Activated naive CD8-positive, alpha-beta T cell (primary cell): ENCODE data around the gene PKIB.
"Not testable (repeated sequence)": the region's sequence is repeated elsewhere in the genome, so short reads cannot be mapped to it uniquely, and the experiment has no call there.

Experiments
- H3K27ac Mint-ChIP-seq: one replicate; pipeline ENCODE4 v1.8.0; 2021; ENCODE audit warnings: mixed read lengths
- H3K27me3 Mint-ChIP-seq: one replicate; pipeline ENCODE4 v1.8.0; 2021; ENCODE audit warnings: mixed read lengths
- H3K36me3 Mint-ChIP-seq: one replicate; pipeline ENCODE4 v1.8.0; 2021; ENCODE audit warnings: mixed read lengths
- H3K4me1 Mint-ChIP-seq: one replicate; pipeline ENCODE4 v1.8.0; 2021; ENCODE audit warnings: low read depth, mixed read lengths
- H3K4me3 Mint-ChIP-seq: one replicate; pipeline ENCODE4 v1.8.0; 2021; ENCODE audit warnings: mild to moderate bottlenecking, mixed read lengths
- H3K9me3 Mint-ChIP-seq: one replicate; pipeline ENCODE4 v1.8.0; 2021; ENCODE audit warnings: low read depth, mixed read lengths

Gene PKIB, protein sequence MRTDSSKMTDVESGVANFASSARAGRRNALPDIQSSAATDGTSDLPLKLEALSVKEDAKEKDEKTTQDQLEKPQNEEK

DNA sequence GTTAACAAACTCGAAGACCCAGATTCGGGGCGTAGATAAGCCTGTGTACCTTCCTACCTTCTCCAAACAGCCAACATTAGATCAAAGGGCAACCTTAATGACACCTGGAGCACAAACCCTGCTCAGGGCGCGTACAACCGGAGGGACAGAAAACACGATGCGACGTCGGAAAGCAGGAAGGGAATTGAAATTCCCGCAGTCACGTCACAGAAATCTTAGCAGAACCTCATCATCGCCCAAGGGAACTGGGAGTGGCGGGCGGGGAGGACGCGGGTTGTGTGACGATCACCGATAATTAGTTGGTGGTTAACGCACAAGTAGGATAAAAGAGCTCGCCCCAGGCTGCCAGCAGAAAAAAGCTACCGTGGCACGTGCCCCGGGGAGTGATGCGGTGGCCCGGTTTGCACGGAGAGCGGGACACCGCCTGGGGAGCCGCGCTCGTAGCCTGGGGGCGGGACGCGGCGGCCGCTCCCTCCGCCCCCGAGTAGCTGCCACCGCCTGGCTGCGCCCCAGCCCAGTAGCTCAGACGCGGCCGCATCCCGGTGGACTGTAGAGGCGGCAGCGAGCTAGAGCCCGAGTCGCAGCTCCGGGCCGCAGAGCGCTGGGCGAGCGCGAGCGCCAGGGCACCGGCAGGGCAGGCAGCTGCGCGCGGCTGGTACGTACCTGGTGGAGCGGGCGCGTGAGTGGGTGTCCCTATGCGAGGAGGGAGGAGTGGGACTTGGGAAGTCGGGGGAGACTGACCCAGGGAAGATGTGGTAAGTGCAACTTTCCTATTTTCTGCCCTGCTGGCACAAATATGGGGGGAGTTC lies at the start of gene PKIB:
Gene PKIB (plus strand): TSS at position 525 of the 809 bp plus-strand sequence. CDS start 107,390 bp downstream, outside the sequence.
- Mint-ChIP-seq H3K4me1 (peaks cover 18% of the 10 kb centered on the region), H3K27me3 (peaks cover 18% of the 10 kb centered on the region), H3K36me3 (peaks cover 2% of the 10 kb centered on the region)

DNA sequence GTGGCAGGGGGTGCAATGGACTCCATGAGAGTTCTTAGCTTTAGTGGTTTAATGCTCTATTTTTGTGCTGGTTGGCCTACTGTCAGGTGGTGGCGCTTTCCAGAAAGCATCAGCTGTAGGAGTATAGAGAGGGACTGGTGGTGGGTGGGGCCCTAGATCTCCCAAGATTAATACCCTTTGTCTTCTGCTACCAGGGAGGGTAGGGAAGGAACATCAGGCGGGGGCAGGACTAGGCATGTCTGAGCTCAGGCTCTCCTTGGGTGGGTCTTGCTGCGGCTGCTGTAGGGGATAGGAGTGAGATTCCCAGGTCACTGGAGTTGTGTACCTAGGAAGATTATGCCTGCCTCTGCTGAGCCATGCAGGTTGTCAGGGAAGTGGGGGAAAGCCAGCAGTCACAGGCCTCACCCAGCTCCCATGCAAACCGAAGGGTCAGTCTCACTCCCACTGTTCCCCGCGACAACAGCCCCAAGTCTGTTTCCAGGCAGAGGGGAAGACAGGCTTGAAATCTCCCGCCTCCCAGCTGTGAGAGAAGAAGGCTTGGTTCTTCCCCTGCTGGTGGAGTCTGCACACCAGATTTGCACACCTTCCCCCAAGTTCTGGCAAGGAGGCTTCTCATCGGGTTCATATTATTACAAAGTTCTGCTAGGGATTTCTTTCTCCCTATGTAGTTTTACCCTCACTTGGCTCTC lies 46.7 kb upstream of the PKIB start:
- Mint-ChIP-seq H3K36me3 (peaks cover 11% of the 10 kb centered on the region), H3K4me3 (no peak overlapping the region), H3K27me3 (peaks cover 12% of the 10 kb centered on the region), H3K4me1 (no peaks in the 10 kb centered on the region), H3K9me3 (peaks cover 11% of the 10 kb centered on the region), H3K27ac (no peak overlapping the region)

More for the DNA sequence above, at the start of gene PKIB:
- no peaks in the 10 kb centered on the region for H3K9me3 Mint-ChIP-seq
- H3K4me3 Mint-ChIP-seq = peak within 1 kb of the TSS; percentile 91
- H3K27ac Mint-ChIP-seq = no peak within 1 kb of the TSS

DNA sequence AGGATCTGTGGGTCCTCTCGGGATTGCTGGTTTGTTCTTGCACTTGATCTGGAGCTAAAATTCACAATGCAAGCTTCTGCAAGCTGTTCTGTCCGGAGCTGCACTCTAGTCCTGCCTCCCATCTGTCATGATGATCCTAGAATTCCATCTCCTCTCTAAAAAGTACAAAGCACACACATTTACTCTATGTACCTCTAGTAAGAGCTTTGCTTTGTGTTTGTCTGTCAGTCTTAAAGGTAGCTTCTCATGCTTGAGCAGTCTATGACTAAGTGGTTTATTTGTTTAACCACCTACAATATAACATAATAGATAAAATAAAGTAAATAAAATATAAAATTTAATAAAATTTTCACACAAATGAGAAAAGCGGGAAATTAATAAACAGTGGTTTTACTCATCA lies 46.0 kb upstream of the PKIB start:
- Mint-ChIP-seq H3K27me3 (peaks cover 12% of the 10 kb centered on the region), H3K9me3 (peaks cover 11% of the 10 kb centered on the region), H3K36me3 (peaks cover 8% of the 10 kb centered on the region), H3K4me3 (no peak overlapping the region), H3K4me1 (no peaks in the 10 kb centered on the region), H3K27ac (no peak overlapping the region)

DNA sequence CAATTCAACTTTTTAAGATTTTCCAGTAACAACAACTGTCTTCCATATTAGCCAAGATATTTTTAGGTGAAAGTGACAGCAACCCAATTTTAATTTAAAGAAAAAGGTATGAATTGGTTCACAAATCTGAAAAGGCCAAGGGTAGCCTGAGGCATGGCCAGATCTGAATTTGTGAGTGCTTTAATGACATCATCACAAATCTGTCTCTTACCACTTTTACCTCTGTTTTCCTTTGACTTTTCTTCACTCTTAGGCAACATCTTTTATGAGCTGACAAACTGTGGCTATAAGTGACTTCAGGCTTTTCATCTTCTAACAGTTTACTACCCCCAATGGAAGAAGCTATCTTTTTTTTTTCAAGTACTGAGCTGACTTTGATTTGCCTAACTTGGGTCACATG lies 44.5 kb upstream of the PKIB start:
- peaks cover 12% of the 10 kb centered on the region for H3K27me3 Mint-ChIP-seq
- peaks cover 8% of the 10 kb centered on the region for H3K36me3 Mint-ChIP-seq
- no peaks in the 10 kb centered on the region for H3K4me1 Mint-ChIP-seq
- no peak overlapping the region for H3K27ac Mint-ChIP-seq
- no peak overlapping the region for H3K4me3 Mint-ChIP-seq
- peaks cover 9% of the 10 kb centered on the region for H3K9me3 Mint-ChIP-seq

DNA sequence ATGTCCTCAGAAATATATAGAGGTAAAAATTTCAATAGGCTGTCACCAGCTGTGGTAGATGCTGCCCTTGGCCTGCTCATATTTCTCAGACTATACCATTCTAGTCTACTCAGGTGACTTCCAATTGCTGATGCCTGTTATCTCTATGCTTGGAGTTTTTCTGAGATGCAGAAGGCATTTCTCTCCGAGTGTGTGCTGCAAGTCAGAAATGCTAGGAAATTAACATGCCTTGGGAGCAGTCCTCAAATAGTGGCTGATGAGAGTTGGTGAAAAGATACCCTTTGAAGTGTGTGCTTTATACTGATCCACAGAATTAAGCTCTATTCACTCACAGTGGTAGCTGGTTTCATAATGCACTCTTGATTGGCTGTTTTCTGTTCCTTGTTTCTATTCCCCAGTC lies 43.2 kb upstream of the PKIB start:
- Mint-ChIP-seq H3K27ac (no peak overlapping the region), H3K4me3 (no peak overlapping the region), H3K27me3 (peaks cover 12% of the 10 kb centered on the region), H3K36me3 (peaks cover 8% of the 10 kb centered on the region), H3K9me3 (peaks cover 4% of the 10 kb centered on the region), H3K4me1 (no peaks in the 10 kb centered on the region)

DNA sequence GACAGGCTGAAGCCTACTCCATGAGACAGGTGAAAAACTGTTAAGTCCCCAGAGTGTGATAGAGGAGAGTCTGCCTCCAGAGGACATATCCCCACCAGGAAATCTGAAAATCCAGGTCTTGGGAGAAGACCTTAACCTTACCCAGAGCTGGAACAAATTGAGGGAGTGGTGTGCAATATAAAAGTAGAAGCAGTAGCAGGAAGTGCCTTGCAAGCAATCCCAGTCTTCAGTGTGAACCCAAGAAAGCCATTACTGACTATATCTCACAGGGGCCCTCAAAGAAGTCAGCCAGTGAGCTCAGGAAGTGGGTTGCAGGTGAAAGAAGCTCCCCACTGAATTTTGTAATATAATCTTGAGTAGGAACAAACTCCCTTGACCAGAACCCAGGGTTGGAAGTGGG lies 41.9 kb upstream of the PKIB start:
- no peak overlapping the region for H3K27ac Mint-ChIP-seq
- peaks cover 12% of the 10 kb centered on the region for H3K27me3 Mint-ChIP-seq
- H3K4me1 Mint-ChIP-seq = no peaks in the 10 kb centered on the region
- H3K36me3 Mint-ChIP-seq = peaks cover 4% of the 10 kb centered on the region
- no peak overlapping the region for H3K4me3 Mint-ChIP-seq
- peaks cover 4% of the 10 kb centered on the region for H3K9me3 Mint-ChIP-seq

DNA sequence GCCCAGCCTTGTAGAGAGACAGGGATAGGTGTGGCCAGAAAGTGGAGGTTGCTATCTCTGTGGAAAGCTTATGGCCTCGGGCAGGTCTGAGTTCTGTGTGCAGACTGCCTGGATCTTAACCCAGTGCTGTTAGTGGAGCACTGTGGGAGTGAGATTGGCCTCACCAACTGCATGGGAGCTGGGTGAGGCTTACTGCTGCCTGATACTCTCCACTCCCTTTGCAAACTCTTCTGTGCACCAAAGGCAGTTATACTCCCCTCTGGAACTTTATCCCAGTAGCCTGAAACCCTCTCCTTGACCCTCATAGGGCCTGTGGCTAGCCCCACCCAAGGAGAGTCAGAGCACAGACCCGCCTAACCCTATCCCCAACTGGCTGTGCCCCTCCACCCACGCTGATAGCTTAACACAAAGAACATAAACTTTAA lies 41.4 kb upstream of the PKIB start:
- peaks cover 6% of the 10 kb centered on the region for H3K9me3 Mint-ChIP-seq
- H3K27me3 Mint-ChIP-seq = peaks cover 12% of the 10 kb centered on the region
- H3K4me3 Mint-ChIP-seq = no peak overlapping the region
- H3K27ac Mint-ChIP-seq = no peak overlapping the region
- peaks cover 5% of the 10 kb centered on the region for H3K36me3 Mint-ChIP-seq
- no peaks in the 10 kb centered on the region for H3K4me1 Mint-ChIP-seq

DNA sequence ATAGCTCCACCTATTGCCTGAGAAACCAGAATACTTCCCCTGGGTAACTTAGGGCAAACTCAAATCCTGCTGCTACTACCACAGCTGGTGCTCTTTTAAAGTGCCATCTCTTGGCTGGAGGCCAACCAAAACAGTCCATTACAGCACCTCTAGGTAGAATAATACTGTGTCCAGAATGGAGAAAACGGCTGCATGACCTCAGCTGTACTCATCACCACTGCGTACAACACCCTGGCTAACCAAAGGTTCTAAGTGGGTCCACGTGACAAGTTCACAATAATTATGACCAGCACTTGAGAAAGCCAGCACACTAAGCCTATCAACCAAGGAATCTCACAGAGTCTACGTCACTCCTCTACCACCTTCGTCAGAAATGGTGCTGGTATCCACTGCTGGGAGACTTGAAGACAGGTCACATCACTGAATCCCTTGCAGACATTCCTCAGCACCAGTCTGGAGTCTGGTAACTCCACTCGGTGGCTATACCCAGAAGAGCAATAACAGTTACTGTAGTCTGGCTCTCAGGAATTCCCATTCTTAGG lies 40.9 kb upstream of the PKIB start:
- peaks cover 12% of the 10 kb centered on the region for H3K27me3 Mint-ChIP-seq
- peaks cover 7% of the 10 kb centered on the region for H3K9me3 Mint-ChIP-seq
- H3K4me3 Mint-ChIP-seq = no peak overlapping the region
- peaks cover 5% of the 10 kb centered on the region for H3K36me3 Mint-ChIP-seq
- H3K4me1 Mint-ChIP-seq = no peaks in the 10 kb centered on the region
- H3K27ac Mint-ChIP-seq = no peak overlapping the region

DNA sequence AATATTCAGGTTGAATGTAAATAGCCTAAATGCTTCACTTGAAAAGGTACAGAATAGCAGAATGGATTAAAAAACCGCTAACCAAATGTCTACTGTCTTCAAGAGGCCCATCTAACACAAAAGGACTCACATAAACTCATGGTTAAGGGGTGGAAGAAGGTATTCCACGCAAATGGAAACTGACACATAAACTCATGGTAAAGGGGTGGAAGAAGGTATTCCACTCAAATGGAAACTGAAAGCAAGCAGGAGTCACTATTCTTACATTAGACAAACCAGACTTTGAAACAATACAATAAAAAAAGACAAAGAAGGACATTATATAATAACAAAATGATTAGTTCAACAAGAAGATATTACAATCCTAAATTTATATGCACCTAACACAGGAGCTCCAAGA lies 38.3 kb upstream of the PKIB start:
- H3K36me3 Mint-ChIP-seq = peaks cover 2% of the 10 kb centered on the region
- peaks cover 4% of the 10 kb centered on the region for H3K27me3 Mint-ChIP-seq
- no peaks in the 10 kb centered on the region for H3K4me1 Mint-ChIP-seq
- H3K27ac Mint-ChIP-seq = no peak overlapping the region
- H3K9me3 Mint-ChIP-seq = peaks cover 15% of the 10 kb centered on the region
- H3K4me3 Mint-ChIP-seq = no peak overlapping the region

DNA sequence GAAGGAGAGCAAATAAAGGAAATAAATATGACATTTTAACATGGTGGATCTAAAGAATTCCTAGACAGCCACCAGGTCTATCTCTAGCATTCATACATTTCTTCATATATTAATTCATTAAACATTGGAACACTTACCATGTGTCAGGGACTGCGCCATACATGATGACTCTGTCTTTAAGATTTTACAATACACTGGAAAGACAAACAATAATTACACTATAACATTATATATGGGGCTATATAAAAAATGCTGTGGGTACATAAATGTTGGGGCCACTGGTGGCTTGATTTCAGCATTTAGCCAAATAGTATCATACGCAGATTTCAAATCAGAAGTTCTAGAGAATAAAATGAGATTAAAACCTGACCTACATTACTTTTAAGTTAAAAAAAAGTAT lies 33.3 kb upstream of the PKIB start:
- Mint-ChIP-seq H3K36me3 (peaks cover 2% of the 10 kb centered on the region), H3K27me3 (peaks cover 3% of the 10 kb centered on the region), H3K4me1 (no peaks in the 10 kb centered on the region), H3K4me3 (no peak overlapping the region), H3K9me3 (peaks cover 15% of the 10 kb centered on the region), H3K27ac (no peak overlapping the region)

DNA sequence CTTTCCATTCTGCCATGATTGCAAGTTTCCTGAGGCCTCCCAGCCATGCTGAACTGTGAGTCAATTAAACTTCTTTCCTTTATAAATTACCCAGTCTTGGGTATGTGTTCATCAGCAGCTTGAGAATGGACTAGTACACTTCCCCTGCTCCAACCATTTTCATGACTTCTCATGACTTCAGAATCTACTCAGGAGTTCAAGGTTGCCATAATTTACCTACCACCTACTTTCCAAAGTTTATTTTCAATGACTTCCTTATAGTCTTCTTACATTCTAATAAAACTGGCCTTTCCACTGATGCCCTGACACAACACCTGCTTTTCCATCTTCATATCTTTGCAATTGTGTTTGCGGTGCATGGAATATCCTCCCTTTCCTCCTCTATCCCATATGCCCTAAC lies 31.2 kb upstream of the PKIB start:
- Mint-ChIP-seq H3K9me3 (peaks cover 9% of the 10 kb centered on the region), H3K27me3 (peaks cover 3% of the 10 kb centered on the region), H3K4me3 (no peak overlapping the region), H3K36me3 (no peaks in the 10 kb centered on the region), H3K4me1 (no peaks in the 10 kb centered on the region), H3K27ac (no peak overlapping the region)

DNA sequence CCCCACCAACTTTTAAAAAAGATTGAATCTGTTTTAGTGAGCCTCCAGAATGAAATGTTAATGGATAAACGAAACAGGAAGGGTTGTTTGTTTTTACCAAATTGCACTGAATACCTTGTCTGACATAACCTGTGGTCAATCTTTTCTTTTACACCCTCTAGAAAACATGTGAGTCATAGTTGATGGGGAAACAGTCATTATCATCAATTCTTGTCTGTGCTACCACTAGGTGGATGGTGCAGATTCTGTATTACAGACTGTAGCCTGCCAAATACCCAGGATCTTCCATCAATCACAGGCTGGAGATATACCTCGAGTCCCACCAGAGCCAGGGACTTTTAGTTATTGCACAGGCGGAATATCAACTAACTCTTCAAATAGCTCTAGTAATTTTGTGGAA lies 29.5 kb upstream of the PKIB start:
- Mint-ChIP-seq H3K4me1 (no peaks in the 10 kb centered on the region), H3K9me3 (peaks cover 3% of the 10 kb centered on the region), H3K4me3 (no peak overlapping the region), H3K36me3 (no peaks in the 10 kb centered on the region), H3K27ac (no peak overlapping the region), H3K27me3 (peaks cover 3% of the 10 kb centered on the region)

DNA sequence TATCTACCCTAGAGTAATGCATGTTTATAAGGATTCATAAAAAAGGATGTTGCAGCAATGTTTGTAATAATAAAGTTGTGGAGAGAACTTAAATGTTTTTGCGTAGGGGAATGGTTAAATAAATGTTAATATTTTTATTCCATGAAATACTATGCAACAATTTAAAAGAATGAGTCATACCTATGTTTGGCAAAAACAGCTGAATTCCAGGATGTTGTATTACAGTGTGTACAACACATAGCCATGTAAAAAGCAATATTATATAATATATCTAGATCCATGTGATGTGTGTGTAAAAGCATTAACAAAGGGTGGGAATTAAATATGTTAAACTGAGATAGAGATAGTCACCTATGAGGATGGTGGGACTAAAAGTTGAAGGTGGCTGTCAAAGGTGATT lies 21.1 kb upstream of the PKIB start:
- Mint-ChIP-seq H3K36me3 (no peaks in the 10 kb centered on the region), H3K4me3 (no peak overlapping the region), H3K9me3 (no peaks in the 10 kb centered on the region), H3K4me1 (no peaks in the 10 kb centered on the region), H3K27me3 (peaks cover 2% of the 10 kb centered on the region), H3K27ac (no peak overlapping the region)

DNA sequence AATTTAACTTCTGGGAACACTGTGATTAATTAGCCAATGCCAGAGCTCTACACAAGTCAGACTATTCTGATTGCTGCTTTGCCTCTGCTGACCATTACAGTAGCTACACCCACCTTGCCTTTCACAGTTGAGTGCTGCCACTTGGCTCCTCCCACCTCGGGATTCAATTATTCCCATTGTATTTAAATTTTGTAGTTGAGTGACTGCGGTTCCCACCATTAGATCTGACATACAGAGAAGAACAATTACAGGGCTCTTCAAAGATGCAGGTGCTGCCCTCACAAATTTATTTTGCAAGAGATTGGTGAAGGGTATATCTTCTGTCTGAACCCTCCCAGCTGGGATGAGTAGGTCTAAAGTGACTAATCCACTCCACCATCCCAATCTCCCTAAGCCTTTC lies 11.9 kb upstream of the PKIB start:
- not testable (repeated sequence) for H3K4me1 Mint-ChIP-seq, H3K27ac Mint-ChIP-seq, H3K4me3 Mint-ChIP-seq, H3K27me3 Mint-ChIP-seq, H3K36me3 Mint-ChIP-seq, H3K9me3 Mint-ChIP-seq

DNA sequence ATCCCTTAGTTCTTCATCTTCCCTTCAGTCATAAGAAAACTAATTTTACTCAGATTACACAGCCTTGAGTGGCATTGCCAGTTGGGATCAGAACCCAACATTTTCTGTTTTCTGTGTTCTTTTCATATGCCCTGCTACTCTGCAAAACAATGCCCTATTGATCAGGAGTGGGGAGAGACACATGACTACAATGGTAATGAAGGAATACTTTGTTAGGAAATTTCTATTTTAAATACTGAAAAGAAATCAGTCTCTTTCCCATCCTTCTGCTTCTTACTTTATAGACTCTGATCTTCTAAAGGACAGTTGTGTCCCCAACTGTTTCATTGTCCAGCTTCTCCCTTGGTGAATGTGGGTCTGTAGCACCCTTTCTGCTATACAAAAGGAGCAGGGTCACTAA lies 5.5 kb upstream of the PKIB start:
- Mint-ChIP-seq H3K4me3 (no peak overlapping the region), H3K27me3 (peaks cover 6% of the 10 kb centered on the region), H3K27ac (no peak overlapping the region), H3K9me3 (no peaks in the 10 kb centered on the region), H3K36me3 (no peaks in the 10 kb centered on the region), H3K4me1 (peaks cover 5% of the 10 kb centered on the region)
